Suppressor macrophage treated with lipopolysaccharide for 1 hour (primary cell): ENCODE measurements around the gene USP12.

Experiments
- DNase-seq, 3 donors: peaks; one replicate each; pipeline ENCODE4 v3.0.0-alpha.2; 2020 to 2022

The USP12 gene

GRCh38 chr13:27065582-27065981, 106.0 kb downstream of the USP12 start:
- DNase-seq: no peak

GRCh38 chr13:27064252-27064995, 107.2 kb downstream of the USP12 start:
- DNase-seq: no peak

GRCh38 chr13:27057817-27058216, 113.8 kb downstream of the USP12 start:
- no peak for DNase-seq

DNA sequence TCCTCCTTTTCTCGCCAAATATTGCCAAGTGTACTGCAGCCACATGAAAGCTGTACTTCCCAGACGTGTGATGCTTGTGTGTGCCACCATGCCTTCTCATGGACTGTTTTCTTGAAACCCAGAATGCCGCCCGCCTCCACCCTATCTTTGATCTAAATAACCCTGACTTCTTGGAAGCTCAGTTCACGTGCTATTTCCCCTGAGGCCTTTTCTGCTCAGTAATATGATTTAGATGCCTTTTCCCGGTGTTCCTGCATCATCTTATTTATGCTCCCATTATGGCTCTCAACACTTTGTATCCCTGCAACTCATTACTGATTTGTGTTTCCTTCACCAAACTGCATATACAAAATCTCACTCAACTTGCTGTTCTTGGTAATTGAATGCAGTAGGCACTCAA, 116.1 kb downstream of the USP12 start:
- DNase-seq: no peak

DNA sequence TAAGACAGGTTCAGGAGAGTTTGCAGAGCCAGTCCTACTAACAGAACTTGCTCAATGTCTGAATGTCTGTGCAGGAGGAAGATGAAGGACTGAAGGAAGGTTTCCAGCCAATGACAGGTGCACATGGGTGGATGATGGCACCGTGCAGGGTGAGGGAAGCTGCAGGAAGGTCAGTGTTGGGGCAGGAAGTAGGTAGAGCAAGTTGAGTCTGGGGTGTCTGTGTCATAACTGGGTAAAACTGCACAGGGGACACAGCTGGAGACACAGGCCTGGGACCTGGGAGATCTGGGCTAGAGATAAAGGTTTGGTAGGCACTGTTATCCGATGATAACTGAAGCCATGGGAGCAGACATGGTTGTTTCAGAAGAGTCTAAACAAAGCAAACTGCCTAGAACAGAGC, 116.9 kb downstream of the USP12 start:
- DNase-seq: no peak

DNA sequence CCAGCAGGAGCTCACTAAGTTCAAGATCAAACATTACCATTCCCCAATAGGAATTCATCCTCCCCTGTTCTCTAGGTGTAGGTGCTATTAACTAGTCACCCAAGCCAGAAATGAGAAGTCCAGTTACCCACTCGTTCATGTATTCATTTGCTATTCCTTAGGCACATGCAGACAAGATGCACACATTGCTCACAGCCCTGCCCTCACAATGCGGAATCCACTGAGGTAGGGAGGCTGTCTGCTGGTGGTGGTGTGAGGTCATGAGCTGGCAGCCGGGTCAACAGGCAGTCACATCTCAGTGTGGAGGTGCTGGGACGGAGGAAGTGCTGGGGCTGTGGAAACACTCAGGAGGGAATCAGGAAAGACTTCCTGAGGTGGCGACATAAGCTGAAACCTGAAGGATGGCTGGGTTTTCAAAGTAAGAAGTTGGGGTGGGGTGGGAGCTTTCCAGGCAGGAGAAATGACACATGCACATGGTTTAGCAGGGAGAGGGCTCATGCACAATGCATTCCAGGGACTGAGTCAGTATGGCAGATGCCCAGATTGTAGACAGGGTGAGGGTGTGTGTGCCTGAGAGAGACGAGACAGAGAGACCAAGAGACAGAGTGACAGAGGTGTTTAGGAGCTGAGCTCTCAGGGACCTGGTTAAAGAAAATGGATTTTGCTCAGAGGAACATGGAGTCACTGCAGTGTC, 117.6 kb downstream of the USP12 start:
- no peak for DNase-seq

GRCh38 chr13:27053210-27053884, 118.3 kb downstream of the USP12 start:
- peak in 2 of 3 donors; percentile 42 to 57 for DNase-seq

GRCh38 chr13:27052551-27053208, 118.9 kb downstream of the USP12 start:
- DNase-seq: no peak

GRCh38 chr13:27047081-27047480, 124.5 kb downstream of the USP12 start:
- DNase-seq: no peak

GRCh38 chr13:27044837-27045570, 126.6 kb downstream of the USP12 start:
- DNase-seq: no peak

DNA sequence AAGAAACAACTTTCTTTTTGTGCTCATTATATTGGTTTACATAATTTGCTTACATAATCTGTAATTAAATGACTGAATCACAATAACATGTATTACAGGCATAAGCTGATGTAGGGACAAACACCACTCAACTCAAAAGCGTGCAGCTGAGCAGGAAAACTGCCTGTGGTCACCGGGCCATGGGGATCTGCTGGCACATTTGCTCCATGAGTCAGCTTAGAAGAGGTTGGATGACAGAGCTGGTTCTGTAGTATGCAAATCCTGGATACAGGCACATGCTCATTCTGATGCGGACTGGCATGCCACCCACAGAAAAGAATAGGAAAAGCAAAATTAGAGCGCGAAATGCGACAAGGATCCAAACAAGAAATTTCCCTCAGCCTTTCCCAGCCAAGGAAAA, 128.6 kb downstream of the USP12 start:
- DNase-seq: peak; percentile 54 to 78 (median 63)

DNA sequence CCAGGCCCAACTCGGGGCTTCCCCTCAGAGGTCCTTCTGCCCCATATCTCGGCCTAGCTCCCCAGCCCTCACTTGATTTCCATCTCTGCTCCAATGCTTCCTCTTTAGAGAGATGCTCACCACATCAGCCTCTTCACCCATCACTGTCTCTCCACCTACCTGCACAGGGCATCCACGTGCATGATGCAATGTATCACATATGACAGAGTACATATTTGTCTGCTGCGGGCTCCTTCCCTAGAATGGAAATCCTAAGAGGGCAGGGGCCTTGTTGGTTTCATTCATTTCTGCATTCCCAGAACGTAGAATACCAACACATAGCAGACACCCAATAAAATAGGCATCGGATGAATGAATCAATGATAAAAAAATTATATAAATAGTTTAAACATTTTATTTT, 130.3 kb downstream of the USP12 start:
- DNase-seq: no peak

GRCh38 chr13:27040826-27041108, 130.8 kb downstream of the USP12 start:
- DNase-seq: no peak

- DNase-seq: no peak
Observed at GRCh38 chr13:27039171-27039701, 132.4 kb downstream of the USP12 start.

DNA sequence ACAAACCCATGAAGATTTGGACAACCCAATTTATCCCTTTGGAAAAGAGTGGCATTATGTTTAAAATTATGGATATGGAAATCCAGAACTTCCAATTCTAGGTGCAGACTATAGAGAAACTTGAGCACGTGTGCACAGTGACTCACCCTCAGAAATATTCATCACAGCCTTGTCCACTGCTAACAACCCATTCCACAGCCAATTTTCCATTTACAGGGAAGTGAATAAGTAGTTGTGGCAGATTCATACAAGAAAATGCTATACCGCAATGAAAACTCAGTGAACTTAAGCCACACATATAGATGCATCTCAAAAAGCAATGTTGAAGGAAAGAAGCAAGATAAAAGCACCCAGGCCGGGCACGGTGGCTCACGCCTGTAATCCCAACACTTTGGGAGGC, 133.3 kb downstream of the USP12 start:
- DNase-seq: no peak

GRCh38 chr13:27037571-27037970, 134.0 kb downstream of the USP12 start:
- DNase-seq: no peak

DNA sequence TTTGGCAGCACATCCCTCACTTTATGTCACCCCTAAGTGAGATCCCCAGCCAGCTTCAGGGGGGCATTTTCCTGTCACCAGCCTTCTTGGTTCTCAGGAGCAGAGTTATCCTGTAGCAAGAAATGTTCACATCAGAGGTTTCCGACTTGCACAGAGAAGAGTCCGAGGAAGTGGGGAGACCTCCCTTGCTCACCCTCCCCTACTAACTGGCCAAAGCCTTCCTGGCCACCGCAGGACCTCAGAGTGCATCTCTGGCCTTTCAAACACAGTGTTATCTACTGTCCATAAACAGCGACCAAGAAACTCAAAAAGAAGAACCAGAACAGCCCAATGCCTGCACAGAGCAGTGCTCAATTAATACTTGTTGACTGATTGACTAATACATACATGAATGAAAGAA, 134.4 kb downstream of the USP12 start:
- no peak for DNase-seq

DNA sequence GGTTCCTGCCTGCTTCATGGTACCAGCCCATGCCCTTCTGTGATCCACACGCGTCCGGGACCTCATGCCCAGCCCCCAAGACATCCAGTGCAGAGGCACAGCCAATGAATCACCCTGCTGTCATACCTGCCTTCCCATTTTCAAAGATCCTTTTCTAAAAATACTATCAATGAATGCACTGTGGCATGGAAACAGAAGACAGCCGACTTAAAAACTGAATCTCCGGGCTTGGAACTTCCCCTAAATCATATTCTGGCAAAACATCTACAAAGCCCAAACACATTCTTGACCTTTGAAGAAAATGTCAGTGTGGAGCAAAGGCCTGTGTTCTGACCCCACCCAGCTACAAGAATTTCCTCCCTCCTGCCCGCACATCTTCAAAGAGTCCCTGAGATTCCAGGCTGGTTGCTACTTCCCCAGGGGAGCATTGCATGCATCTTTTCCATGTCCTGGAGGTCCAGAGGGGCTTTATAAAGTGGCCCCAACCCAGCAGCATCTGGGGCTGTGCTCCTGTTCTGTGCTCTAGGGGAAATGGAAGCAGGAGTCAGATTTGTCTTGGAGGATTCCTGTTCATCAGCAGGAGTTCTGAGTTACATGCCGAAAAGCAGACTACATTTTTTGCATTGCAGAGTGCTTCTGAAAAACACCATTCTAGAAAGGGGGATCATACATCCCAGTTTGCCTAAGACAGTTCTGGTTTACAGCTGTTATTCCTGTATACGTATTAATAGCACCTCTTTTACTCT, 135.2 kb downstream of the USP12 start:
- no peak for DNase-seq

DNA sequence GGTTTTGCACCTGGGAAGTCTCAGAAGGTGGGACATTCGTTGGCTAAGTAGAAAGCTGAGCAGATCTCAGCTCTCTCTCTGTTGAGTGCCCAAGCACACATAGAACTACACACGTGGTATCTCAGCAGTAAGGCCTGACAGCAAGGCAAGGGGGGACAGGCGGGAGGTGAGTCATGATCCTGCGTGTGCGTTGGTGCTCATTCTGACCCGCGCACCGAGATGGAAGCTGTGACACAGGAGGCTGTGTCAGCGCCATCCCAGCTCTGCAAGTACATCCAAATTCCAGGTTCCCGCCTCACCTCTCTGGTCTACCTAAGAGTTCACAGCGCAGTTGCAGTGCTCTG, 135.7 kb downstream of the USP12 start:
- no peak for DNase-seq

DNA sequence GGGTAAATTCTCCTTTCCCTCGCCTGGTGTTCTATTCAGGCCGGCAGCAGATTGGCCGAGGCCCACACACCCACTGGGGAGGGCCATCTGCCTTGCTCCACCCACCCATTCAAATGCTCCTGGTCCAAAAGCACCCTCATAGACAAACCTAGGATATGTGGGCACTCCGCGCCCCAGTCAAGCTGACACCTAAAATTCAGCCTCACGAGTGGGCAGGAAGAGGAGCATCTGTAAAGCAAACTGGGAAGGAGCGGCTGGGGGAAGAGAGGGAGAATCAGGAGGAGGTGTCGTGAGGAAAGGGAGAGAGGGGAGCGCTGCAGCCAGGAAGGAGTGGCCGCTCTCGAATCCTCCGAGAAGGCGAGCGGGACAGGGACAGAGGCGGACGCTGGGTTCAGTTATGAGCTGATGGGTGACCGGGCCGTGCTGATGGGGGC, 136.9 kb downstream of the USP12 start:
- DNase-seq: no peak

DNA sequence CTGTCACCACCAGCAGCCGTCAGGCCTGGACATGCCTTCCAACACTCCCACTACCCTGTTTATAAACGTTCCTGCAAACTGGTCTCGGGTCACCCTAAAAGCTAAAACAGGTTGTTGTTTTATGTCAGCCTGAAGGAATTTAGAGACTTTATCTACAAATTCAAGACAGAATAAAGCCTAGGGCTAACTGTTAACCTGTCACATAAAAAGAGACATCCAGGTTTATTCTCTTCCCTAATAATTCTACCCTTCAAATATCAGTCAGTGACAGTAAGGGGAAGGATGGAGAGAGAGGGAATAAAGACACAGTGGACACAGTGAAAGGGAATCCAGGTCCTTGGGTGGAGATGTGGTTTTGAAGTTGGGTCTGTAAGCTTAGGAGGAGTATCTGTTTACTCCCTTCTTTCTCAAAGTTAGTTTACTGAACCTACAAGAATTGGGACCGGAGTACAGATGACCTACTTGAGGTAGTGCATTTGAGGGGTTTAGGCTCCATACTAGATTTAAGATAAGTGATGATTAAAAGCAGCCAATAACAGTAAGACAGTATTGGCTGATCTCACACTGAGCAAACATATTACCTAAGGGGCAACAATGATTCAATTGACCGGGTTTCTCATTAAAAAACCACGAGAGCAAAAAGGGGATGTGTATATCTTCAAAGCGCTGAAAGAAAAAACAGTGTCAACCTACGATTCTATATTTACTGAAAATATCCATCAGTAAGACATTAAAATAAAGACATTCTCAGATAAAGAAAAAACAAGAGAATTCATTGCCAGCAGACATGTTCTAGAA, 142.7 kb downstream of the USP12 start:
- DNase-seq: no peak
